K562 (cell line): Measurements from ENCODE around the gene TARS2. TPM values are rescaled to one million over a fixed set of nuclear protein-coding genes. Genes with fewer than 3 reads are reported as not detected.
A peak's percentile ranks its signal among the peaks of the same experiment; 100 is the strongest.

Source experiments
- ATAC-seq: fragments of 200-7000 bp; cut with Tn5 transposase; 3 replicates; pipeline ENCODE4 v1.9.1; 2020; ENCODE audit warnings: moderate library complexity
- BruUV-seq: library from RNA; stranded (reverse); fragments of 400-500 nt; replicated peaks from 2 replicates; lab custom pipeline; 2021; lab: Mats Ljungman, UMichigan
- CTCF ChIA-PET: fragments of 300-600 bp; formaldehyde crosslinking; extraction: SDS; loops from one replicate; lab custom pipeline; 2021; ENCODE audit warnings: low intra/inter-chr PET ratio; lab: Yijun Ruan, JAX
- POLR2A ChIA-PET: fragments of 300-600, 350-650 bp; sonication (Branson Sonifier 250); formaldehyde crosslinking; extraction: SDS; loops from one replicate; lab custom pipeline; 2021; ENCODE audit warnings: antibody characterized with exemption, inconsistent platforms; lab: Yijun Ruan, JAX
- DNase-seq, 4 experiments: peaks; one replicate each; pipeline versions ENCODE4 v3.0.0 to v3.0.0-alpha.2; 2011 to 2018; ENCODE audit warnings: low spot score in 3 of 4, mixed read lengths in 3 of 4; ENCODE audit errors: extremely low read depth in 1 of 4
- FAIRE-seq: peaks from 2 replicates; lab custom pipeline; 2011; peaks lifted over from hg19 to GRCh38; lab: Jason Lieb, UNC
- H2AFZ ChIP-seq: 2 replicates; pipeline ENCODE4 v1.6.0; 2011; ENCODE audit warnings: low read depth, low read length, control low read depth, inconsistent platforms
- H3K27ac ChIP-seq: fragments of 200-600 bp; 3 replicates; pipeline ENCODE4 v1.8.0; 2011; ENCODE audit warnings: low read depth, mild to moderate bottlenecking, control low read depth, inconsistent platforms, low read length, moderate library complexity, mixed read lengths; ENCODE audit errors: extremely low read depth
- H3K27me3 ChIP-seq, 2 experiments: fragments of 300-600 bp in 1 of 2; 2 replicates in 1 of 2; 3 replicates in 1 of 2; pipeline versions ENCODE4 v1.6.0 to v1.8.0; 2011; ENCODE audit warnings: inconsistent platforms in 2 of 2, low read length in 2 of 2, mild to moderate bottlenecking in 1 of 2, mixed read lengths in 1 of 2, moderate library complexity in 1 of 2; ENCODE audit not compliant: control insufficient read depth in 2 of 2, insufficient read depth in 2 of 2
- H3K36me3 ChIP-seq: fragments of 300-600 bp; 3 replicates; pipeline ENCODE4 v1.8.0; 2011; ENCODE audit warnings: mild to moderate bottlenecking, low read length, inconsistent platforms; ENCODE audit not compliant: control insufficient read depth, insufficient read depth
- H3K4me1 ChIP-seq, 2 experiments: fragments of 200-600 bp in 1 of 2; replicated peaks in 1 of 2; 2 replicates in 1 of 2; 3 replicates in 1 of 2; pipeline versions ENCODE4 v1.5.1 to v1.8.0; 2011; ENCODE audit warnings: inconsistent platforms in 2 of 2, low read length in 2 of 2, mild to moderate bottlenecking in 1 of 2, mixed read lengths in 1 of 2, moderate library complexity in 1 of 2; ENCODE audit not compliant: control insufficient read depth in 2 of 2, insufficient read depth in 2 of 2
- H3K4me2 ChIP-seq: 2 replicates; pipeline ENCODE4 v1.6.1; 2011; ENCODE audit warnings: low read length, control low read depth, inconsistent platforms, mixed read lengths; ENCODE audit not compliant: insufficient read depth
- H3K4me3 ChIP-seq: fragments of 200-600 bp; sonication (generic), shearing (Covaris generic); 2 replicates; pipeline ENCODE4 v1.5.1; 2016; ENCODE audit warnings: control low read depth, inconsistent platforms
- H3K79me2 ChIP-seq: fragments of 200-600 bp; 3 replicates; pipeline ENCODE4 v1.8.0; 2011; ENCODE audit warnings: low read length, inconsistent platforms; ENCODE audit not compliant: control insufficient read depth, insufficient read depth
- H3K9ac ChIP-seq, 2 experiments: 2 replicates each; pipeline versions ENCODE4 v1.6.0 to v1.6.1; 2011; ENCODE audit warnings: low read depth in 2 of 2, low read length in 2 of 2, control low read depth in 1 of 2, inconsistent platforms in 1 of 2, mild to moderate bottlenecking in 1 of 2, mixed read lengths in 1 of 2; ENCODE audit not compliant: insufficient read depth in 1 of 2
- H3K9me1 ChIP-seq: one replicate; pipeline ENCODE4 v1.6.0; 2011; ENCODE audit warnings: inconsistent platforms, mild to moderate bottlenecking, low read length, moderate library complexity; ENCODE audit not compliant: control insufficient read depth, insufficient read depth
- H3K9me3 ChIP-seq: replicated peaks from 2 replicates; pipeline ENCODE4 v1.5.1; 2011; ENCODE audit warnings: low read depth, low read length, inconsistent platforms; ENCODE audit not compliant: control insufficient read depth, insufficient read depth
- H4K20me1 ChIP-seq: replicated peaks from 2 replicates; pipeline ENCODE4 v1.6.1; 2011; ENCODE audit warnings: low read length, inconsistent platforms, mixed read lengths; ENCODE audit not compliant: control insufficient read depth, insufficient read depth
- TBL1XR1 ChIP-seq, 2 experiments: IDR thresholded peaks; 2 replicates each; pipeline ENCODE4 v1.6.1; 2012; ENCODE audit warnings: improper control_type of control experiment in 2 of 2, low read length in 2 of 2, mild to moderate bottlenecking in 1 of 2
- WGBS: fragments of 100-300 bp; shearing (Covaris generic); methylation state at CpG from one replicate; pipeline ENCODE4 v1.1.6; 2016; ENCODE audit warnings: low coverage, mixed read lengths; ENCODE audit not compliant: insufficient coverage; ENCODE audit errors: missing lambda C conversion rate; 5-methylcytosine and 5-hydroxymethylcytosine counted together
- in situ Hi-C: fragments of 300-500 bp; cut with MboI; formaldehyde crosslinking; loops from 4 replicates; pipeline ENCODE4 v1.15.0; 2018; ENCODE audit warnings: inconsistent platforms, mixed read lengths
- intact Hi-C: fragments of 100-400 bp; cut with micrococcal nuclease; formaldehyde crosslinking; loops from 2 replicates; pipeline ENCODE4 v1.14.2; 2022
- polyA plus RNA-seq, 8 experiments: library from polyadenylated mRNA; depleted of rRNA in 4 of 8; stranded (reverse) in 5 of 8; unstranded in 3 of 8; fragments of >200 nt; fragmentation: Nextera tagmentation in 2 of 8; fragmentation: Illumina TruSeq in 1 of 8; extraction: Ambion mirVana in 2 of 8; extraction: Trizol in 1 of 8; gene quantifications; 2 replicates each; pipeline versions ENCODE4 v1.2.1 to v1.2.3, GENCODE V29; 2011 to 2014; ENCODE audit warnings: inconsistent platforms in 1 of 8, missing spikeins in 1 of 8
- total RNA-seq, 7 experiments: library from RNA; depleted of rRNA in 6 of 7; stranded (reverse); fragments of >200 nt in 6 of 7; fragmentation: Illumina TruSeq in 2 of 7; extraction: Trizol in 2 of 7; gene quantifications; 2 replicates each; pipeline versions ENCODE4 v1.2.1 to v1.2.3, GENCODE V29; 2011 to 2021; ENCODE audit warnings: low replicate concordance in 1 of 7
- TF ChIP-seq, protein P1 (sequence below): fragments of 250-450 bp; sonication (Bioruptor Pico); IDR thresholded peaks from 2 replicates; pipeline ENCODE4 v1.8.0; 2021; ENCODE audit warnings: mild to moderate bottlenecking, moderate library complexity
- TF ChIP-seq, protein P2 (sequence below): fragments of 250-450 bp; sonication (Bioruptor Pico); IDR thresholded peaks from 2 replicates; pipeline ENCODE4 v1.5.0; 2020; ENCODE audit warnings: mild to moderate bottlenecking, borderline replicate concordance

Gene TARS2
- total and polyA plus RNA-seq, 9 of the 15 experiments (the other 6 are each of a cell fraction or from before 2014, with no cell fraction given) = 17.0 to 64.2 (median 39.4) TPM

DNA sequence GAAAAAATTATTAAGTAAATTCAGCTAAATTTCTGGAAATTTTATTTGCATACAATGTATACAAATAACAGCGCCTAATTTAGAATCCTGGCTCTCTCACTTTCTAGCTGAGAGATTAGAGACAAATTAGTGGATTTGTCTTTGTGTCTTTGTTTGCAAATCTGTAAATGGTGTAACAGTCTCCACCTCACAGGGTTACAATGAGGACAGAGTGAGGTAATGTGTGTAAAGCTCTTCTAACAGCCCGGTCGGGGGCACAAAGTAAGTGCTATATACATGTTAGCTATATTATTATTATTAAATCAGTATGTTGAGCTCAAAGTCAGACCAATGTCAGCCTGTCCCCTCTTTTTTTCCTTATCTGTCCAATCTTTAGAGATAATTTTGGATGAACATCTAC, 57.0 kb downstream of the TARS2 start:
- intact Hi-C loops = loop anchor here (10.0 kb wide), 1 partner anchor 179 kb away; the partner anchor contains the start of gene RPRD2
- H3K9me3 ChIP-seq = no peaks in the 10 kb centered on the region
- peak overlapping the region; percentile 87; the same call in 2 of the 3 replicates for H3K27ac ChIP-seq
- FAIRE-seq = no peak
- ChIA-PET CTCF (no interaction called here), POLR2A (interaction anchor here (0.7 to 8.9 kb wide), 4 partner anchors 9 to 28 kb away, joined by 3 to 53 read pairs (median 11); partner anchors contain the start of gene FALEC)
- no peak overlapping the region for H3K4me2 ChIP-seq
- no TSS peak for BruUV-seq
- peaks cover 30 to 52% of the 10 kb centered on the region in 2 experiments for H3K4me1 ChIP-seq
- WGBS = 41% methylated on average over 3 of the region's 3 CpGs
- peaks cover 24% of the 10 kb centered on the region for H3K79me2 ChIP-seq
- H4K20me1 ChIP-seq = no peaks in the 10 kb centered on the region
- peak overlapping the region in 1 of 2 experiments; percentile 22; a peak in 1 of 4 replicates for H3K9ac ChIP-seq
- peak overlapping the region; percentile 63 for H2AFZ ChIP-seq
- H3K36me3 ChIP-seq = no peaks in the 10 kb centered on the region
- TF ChIP-seq TBL1XR1 (IDR thresholded peaks at IDR 0.05; ENCODE audit: low read length in 2 of 2) = 0 out of 4 replicates have a peak, but pooled peaks of 1 of the 2 experiments have one; percentile 34
- TF ChIP-seq, protein P1, sequence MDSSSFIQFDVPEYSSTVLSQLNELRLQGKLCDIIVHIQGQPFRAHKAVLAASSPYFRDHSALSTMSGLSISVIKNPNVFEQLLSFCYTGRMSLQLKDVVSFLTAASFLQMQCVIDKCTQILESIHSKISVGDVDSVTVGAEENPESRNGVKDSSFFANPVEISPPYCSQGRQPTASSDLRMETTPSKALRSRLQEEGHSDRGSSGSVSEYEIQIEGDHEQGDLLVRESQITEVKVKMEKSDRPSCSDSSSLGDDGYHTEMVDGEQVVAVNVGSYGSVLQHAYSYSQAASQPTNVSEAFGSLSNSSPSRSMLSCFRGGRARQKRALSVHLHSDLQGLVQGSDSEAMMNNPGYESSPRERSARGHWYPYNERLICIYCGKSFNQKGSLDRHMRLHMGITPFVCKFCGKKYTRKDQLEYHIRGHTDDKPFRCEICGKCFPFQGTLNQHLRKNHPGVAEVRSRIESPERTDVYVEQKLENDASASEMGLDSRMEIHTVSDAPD (CRISPR knock-in tag) = no peak
- TF ChIP-seq, protein P2, sequence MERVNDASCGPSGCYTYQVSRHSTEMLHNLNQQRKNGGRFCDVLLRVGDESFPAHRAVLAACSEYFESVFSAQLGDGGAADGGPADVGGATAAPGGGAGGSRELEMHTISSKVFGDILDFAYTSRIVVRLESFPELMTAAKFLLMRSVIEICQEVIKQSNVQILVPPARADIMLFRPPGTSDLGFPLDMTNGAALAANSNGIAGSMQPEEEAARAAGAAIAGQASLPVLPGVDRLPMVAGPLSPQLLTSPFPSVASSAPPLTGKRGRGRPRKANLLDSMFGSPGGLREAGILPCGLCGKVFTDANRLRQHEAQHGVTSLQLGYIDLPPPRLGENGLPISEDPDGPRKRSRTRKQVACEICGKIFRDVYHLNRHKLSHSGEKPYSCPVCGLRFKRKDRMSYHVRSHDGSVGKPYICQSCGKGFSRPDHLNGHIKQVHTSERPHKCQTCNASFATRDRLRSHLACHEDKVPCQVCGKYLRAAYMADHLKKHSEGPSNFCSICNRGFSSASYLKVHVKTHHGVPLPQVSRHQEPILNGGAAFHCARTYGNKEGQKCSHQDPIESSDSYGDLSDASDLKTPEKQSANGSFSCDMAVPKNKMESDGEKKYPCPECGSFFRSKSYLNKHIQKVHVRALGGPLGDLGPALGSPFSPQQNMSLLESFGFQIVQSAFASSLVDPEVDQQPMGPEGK = no peak
- TF ChIP-seq, all 486 proteins: peak for 1
- peak in 1 of 4 experiments; percentile 28 for DNase-seq
- no peak overlapping the region for H3K4me3 ChIP-seq
- H3K27me3 ChIP-seq = no peaks in the 10 kb centered on the region
- no peaks in the 10 kb centered on the region for H3K9me1 ChIP-seq
- no peak for ATAC-seq
- in situ Hi-C loops = no loop called here
